SU-DHL-6 (cell line): Measurements from ENCODE around the gene TMEM151A.

Source experiments
- H2AFZ ChIP-seq: fragments of 200-600 bp; sonication (generic); 2 replicates; pipeline ENCODE4 v1.6.1; 2014; ENCODE audit warnings: low read depth, mild to moderate bottlenecking, moderate library complexity, mixed read lengths, antibody characterized with exemption, low read length; ENCODE audit not compliant: severe bottlenecking
- H3F3A ChIP-seq: fragments of 200-600 bp; shearing (Covaris generic); 2 replicates; pipeline ENCODE4 v1.6.0; 2016; ENCODE audit warnings: antibody characterized with exemption, mild to moderate bottlenecking; ENCODE audit not compliant: insufficient read depth
- H3K27ac ChIP-seq: fragments of 200-600 bp; sonication (generic); 2 replicates; pipeline ENCODE4 v1.5.1; 2016; ENCODE audit warnings: low read depth, mild to moderate bottlenecking, low read length, moderate library complexity, mixed read lengths
- H3K27me3 ChIP-seq: fragments of 200-600 bp; sonication (generic), shearing (Covaris generic); 2 replicates; pipeline ENCODE4 v1.6.0; 2014; ENCODE audit warnings: mild to moderate bottlenecking, low read length
- H3K36me3 ChIP-seq: fragments of 200-600 bp; sonication (generic); 2 replicates; pipeline ENCODE4 v1.6.1; 2014; ENCODE audit warnings: mild to moderate bottlenecking, low read length, mixed read lengths
- H3K4me2 ChIP-seq: fragments of 300-600, 200-600 bp; shearing (Covaris generic), sonication (generic); 2 replicates; pipeline ENCODE4 v1.6.0; 2014; ENCODE audit warnings: low read length, low read depth, mild to moderate bottlenecking; ENCODE audit not compliant: poor library complexity, severe bottlenecking
- H3K4me3 ChIP-seq: fragments of 200-600 bp; sonication (generic); 2 replicates; pipeline ENCODE4 v1.5.1; 2014; ENCODE audit warnings: antibody characterized with exemption, low read length, mild to moderate bottlenecking, mixed read lengths; ENCODE audit not compliant: insufficient read depth, poor library complexity, severe bottlenecking
- H3K79me2 ChIP-seq: fragments of 200-600 bp; sonication (generic); 2 replicates; pipeline ENCODE4 v1.6.1; 2014; ENCODE audit warnings: mild to moderate bottlenecking, low read length, moderate library complexity; ENCODE audit not compliant: insufficient read depth
- H3K9ac ChIP-seq: fragments of 200-600 bp; sonication (generic); 2 replicates; pipeline ENCODE4 v1.7.0; 2014; ENCODE audit warnings: mild to moderate bottlenecking, low read length
- H3K9me2 ChIP-seq: fragments of 200-600 bp; sonication (generic); replicated peaks from 2 replicates; pipeline ENCODE4 v1.6.1; 2014; ENCODE audit warnings: low read length; ENCODE audit not compliant: insufficient read depth
- H3K9me3 ChIP-seq: fragments of 200-600 bp; sonication (generic); 2 replicates; pipeline ENCODE4 v1.6.1; 2014; ENCODE audit warnings: low read length, mixed read lengths; ENCODE audit not compliant: insufficient read depth
- H4K20me1 ChIP-seq: fragments of 200-600 bp; sonication (generic); 2 replicates; pipeline ENCODE4 v1.6.1; 2014; ENCODE audit warnings: low read depth, mild to moderate bottlenecking, antibody characterized with exemption, low read length, moderate library complexity, mixed read lengths
- EZH2phosphoT487 ChIP-seq: fragments of 200-600 bp; sonication (generic), shearing (Covaris generic); conservative IDR thresholded peaks from 2 replicates; pipeline ENCODE4 v1.6.1; 2018; ENCODE audit warnings: mild to moderate bottlenecking, antibody characterized with exemption, low read length, moderate library complexity, mixed read lengths
- TF ChIP-seq, protein P1 (sequence below): fragments of 200-600 bp; sonication (generic); IDR thresholded peaks from one replicate; pipeline ENCODE4 v1.5.1; 2017; ENCODE audit warnings: antibody characterized with exemption, mild to moderate bottlenecking, low read length, moderate library complexity; ENCODE audit not compliant: insufficient read depth, poor library complexity, severe bottlenecking

The TMEM151A gene

DNA sequence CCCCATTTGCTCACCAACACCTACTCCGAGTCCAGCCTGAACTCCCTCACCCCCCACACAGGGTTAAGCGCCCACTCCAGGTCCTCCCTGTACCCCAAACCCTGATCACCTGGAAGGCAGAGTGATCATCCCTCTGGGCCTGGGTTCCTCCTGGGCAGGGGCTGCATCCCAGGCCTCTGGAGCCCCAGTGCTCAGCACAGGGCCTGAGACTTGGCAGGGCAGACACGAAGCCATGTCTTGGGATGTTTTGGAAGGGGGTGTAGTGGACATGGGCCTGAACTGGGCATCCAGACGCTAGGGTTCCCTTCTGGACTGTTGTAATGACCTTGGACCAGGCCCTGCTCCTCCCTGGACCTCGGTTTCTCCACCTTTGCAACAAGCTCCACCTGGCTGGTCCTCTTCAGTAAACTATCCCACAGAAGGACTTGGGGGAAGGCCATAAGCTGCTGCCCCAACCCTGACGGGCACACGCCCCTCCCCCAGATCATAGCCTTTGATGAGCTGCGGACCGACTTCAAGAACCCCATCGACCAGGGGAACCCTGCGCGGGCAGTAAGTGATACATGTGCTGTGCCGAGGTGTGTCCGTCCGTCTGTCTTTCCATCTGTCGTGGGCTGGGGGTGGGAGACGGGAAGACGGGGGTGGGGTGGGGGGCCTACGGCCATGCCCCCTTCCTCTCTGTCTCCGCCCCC is 9.8 kb upstream of the TMEM151A start:
- TF ChIP-seq, protein P1, sequence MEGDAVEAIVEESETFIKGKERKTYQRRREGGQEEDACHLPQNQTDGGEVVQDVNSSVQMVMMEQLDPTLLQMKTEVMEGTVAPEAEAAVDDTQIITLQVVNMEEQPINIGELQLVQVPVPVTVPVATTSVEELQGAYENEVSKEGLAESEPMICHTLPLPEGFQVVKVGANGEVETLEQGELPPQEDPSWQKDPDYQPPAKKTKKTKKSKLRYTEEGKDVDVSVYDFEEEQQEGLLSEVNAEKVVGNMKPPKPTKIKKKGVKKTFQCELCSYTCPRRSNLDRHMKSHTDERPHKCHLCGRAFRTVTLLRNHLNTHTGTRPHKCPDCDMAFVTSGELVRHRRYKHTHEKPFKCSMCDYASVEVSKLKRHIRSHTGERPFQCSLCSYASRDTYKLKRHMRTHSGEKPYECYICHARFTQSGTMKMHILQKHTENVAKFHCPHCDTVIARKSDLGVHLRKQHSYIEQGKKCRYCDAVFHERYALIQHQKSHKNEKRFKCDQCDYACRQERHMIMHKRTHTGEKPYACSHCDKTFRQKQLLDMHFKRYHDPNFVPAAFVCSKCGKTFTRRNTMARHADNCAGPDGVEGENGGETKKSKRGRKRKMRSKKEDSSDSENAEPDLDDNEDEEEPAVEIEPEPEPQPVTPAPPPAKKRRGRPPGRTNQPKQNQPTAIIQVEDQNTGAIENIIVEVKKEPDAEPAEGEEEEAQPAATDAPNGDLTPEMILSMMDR = no peak
- no peak for TF ChIP-seq EZH2phosphoT487
- Histone ChIP-seq H3F3A (peaks cover 5% of the 10 kb centered on the region; the same call in 1 of the 2 replicates), H4K20me1 (no peaks in the 10 kb centered on the region), H3K9ac (no peak overlapping the region), H3K79me2 (no peaks in the 10 kb centered on the region), H3K27ac (no peak overlapping the region), H3K36me3 (no peaks in the 10 kb centered on the region), H2AFZ (no peak overlapping the region), H3K4me3 (no peak overlapping the region), H3K27me3 (no peaks in the 10 kb centered on the region), H3K9me3 (no peaks in the 10 kb centered on the region), H3K9me2 (no peaks in the 10 kb centered on the region), H3K4me2 (no peak overlapping the region)

DNA sequence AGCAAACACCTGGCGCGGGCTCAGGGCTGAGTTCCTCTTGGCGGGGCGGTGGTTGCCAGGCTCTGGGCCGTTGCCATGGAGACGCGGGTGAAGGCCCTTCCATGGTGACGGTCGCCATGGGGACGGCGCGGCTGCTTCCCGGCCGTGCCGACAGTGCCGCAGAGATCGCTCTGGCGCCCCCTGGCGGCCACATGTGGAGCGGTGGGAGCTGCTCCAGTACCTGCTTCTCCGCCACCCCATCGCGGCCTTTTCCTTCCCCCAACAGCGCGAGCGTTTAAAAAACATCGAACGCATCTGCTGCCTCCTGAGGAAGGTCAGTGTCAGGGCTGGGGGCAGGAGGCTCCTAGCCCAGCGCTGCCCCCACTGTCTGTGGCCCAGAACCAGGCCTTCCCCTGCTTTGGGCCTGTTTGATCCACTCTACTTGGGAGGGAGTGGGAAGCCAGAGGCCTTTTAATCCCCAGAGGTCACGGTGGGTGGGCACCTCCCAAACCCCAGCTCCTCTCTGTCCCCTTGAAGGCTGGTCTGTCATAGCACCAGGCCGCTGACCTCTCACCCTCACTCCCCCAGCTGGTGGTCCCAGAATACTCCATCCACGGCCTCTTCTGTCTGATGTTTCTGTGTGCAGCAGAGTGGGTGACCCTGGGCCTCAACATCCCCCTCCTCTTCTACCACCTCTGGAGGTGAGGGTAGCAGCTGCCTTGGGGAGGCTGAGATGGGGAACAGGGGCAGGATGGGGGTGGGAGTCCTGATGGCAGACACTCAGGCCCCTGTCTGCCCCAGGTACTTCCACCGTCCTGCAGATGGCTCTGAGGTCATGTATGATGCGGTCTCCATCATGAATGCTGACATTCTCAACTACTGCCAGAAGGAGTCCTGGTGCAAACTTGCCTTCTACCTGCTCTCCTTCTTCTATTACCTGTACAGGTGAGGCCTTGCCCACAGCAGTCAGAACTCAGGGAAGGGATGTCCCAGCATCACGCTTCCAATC is 8.9 kb upstream of the TMEM151A start:
- H3K4me3 ChIP-seq = no peak overlapping the region
- no peak for TF ChIP-seq EZH2phosphoT487
- TF ChIP-seq, protein P1 = peak; percentile 79
- H3K79me2 ChIP-seq = no peaks in the 10 kb centered on the region
- H3K9ac ChIP-seq = peak overlapping the region; percentile 17; the same call in 1 of the 2 replicates
- no peak overlapping the region for H3K27ac ChIP-seq
- peaks cover 5% of the 10 kb centered on the region; the same call in 1 of the 2 replicates for H3F3A ChIP-seq
- H3K9me3 ChIP-seq = no peaks in the 10 kb centered on the region
- no peak overlapping the region for H2AFZ ChIP-seq
- no peaks in the 10 kb centered on the region for H4K20me1 ChIP-seq
- no peaks in the 10 kb centered on the region for H3K36me3 ChIP-seq
- H3K27me3 ChIP-seq = no peaks in the 10 kb centered on the region
- H3K9me2 ChIP-seq = no peaks in the 10 kb centered on the region
- H3K4me2 ChIP-seq = no peak overlapping the region

DNA sequence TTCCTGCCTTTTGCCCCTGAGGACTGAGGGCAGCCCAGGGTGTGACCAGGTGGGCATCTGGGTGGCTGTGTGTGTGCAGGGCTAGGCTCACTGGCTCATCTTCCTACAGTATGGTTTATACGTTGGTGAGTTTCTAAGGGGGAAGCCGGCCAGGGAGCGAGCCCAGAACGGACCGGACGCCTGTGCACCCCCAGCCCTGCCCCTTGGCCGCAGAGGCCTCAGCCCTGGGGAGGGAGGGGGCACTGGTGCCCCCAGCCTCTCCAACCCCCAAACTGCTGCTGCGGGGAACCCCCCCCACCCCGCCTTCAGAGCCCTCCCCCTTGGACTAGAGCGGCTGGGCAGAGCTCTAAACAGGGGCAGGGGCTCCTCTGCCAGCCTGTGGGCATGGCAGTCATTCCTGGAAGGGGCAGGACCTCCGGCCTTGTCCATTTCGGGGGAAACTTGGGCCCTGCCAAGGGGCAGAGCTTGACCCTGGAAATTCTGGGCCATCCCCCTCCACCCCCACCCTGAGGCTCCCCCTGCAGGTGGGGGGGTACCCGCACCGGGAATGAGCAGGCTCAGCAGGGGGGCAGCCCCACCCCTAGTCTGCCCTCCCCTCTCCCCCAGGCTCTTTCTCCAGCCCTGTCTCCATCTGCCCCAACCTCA is 8.1 kb upstream of the TMEM151A start:
- Histone ChIP-seq H3F3A (peaks cover 5% of the 10 kb centered on the region; the same call in 1 of the 2 replicates), H4K20me1 (no peaks in the 10 kb centered on the region), H3K9me3 (no peaks in the 10 kb centered on the region), H3K79me2 (no peaks in the 10 kb centered on the region), H3K27ac (no peak overlapping the region), H3K27me3 (no peaks in the 10 kb centered on the region), H3K36me3 (no peaks in the 10 kb centered on the region), H3K9me2 (no peaks in the 10 kb centered on the region), H3K4me2 (no peak overlapping the region), H3K9ac (no peak overlapping the region), H2AFZ (no peak overlapping the region), H3K4me3 (no peak overlapping the region)
- no peak for TF ChIP-seq EZH2phosphoT487
- TF ChIP-seq, protein P1 = no peak
